Measurements from ENCODE around the gene TTC7B. TPM values are rescaled to one million over a fixed set of nuclear protein-coding genes. Genes with fewer than 3 reads are reported as not detected.

Gene TTC7B
- total RNA-seq, 1 experiment from 2014 or later = 70.6 TPM

- no peak for ATAC-seq
- Histone ChIP-seq H3K79me2 (ENCODE audit: insufficient read depth, low read length) (no peaks in the 10 kb centered on the region), H3K27ac (ENCODE audit: low read depth, low read length) (no peak overlapping the region), H3K9me2 (ENCODE audit: insufficient read depth) (no peaks in the 10 kb centered on the region), H3K9me3 (ENCODE audit: control insufficient read depth in 1 of 2, insufficient read depth in 1 of 2, low read depth in 1 of 2, low read length in 2 of 2) (no peaks in the 10 kb centered on the region), H3K4me2 (ENCODE audit: low read length) (no peak overlapping the region), H3K4me1 (ENCODE audit: control insufficient read depth in 1 of 2, insufficient read depth in 2 of 2, low read length in 2 of 2) (no peaks in the 10 kb centered on the region), H3K4me3 (replicated peaks in 1 of 2; ENCODE audit: low read depth in 1 of 2, low read length in 2 of 2) (no peak overlapping the region), H4K20me1 (ENCODE audit: insufficient read depth) (no peaks in the 10 kb centered on the region), H3K9ac (ENCODE audit: low read length) (no peak overlapping the region), H3K36me3 (ENCODE audit: control insufficient read depth in 1 of 2, insufficient read depth in 2 of 2, low read length in 2 of 2) (no peaks in the 10 kb centered on the region), H2AFZ (ENCODE audit: low read depth, low read length, poor library complexity, severe bottlenecking) (no peak overlapping the region), H3K27me3 (ENCODE audit: insufficient read depth, low read length) (no peaks in the 10 kb centered on the region)
- TF ChIP-seq FOSL1 (IDR thresholded peaks at IDR 0.05; ENCODE audit: low read depth) (no peak), EGR1 (IDR thresholded peaks at IDR 0.05; ENCODE audit: low read depth) (no peak), RAD21 (IDR thresholded peaks at IDR 0.05; ENCODE audit: low read depth) (no peak), YY1 (IDR thresholded peaks at IDR 0.05; ENCODE audit: extremely low read depth, insufficient replicate concordance, low read depth, low read length) (no peak), SRF (IDR thresholded peaks at IDR 0.05; ENCODE audit: low read depth) (no peak), JUND (IDR thresholded peaks at IDR 0.05) (no peak), ZFX (IDR thresholded peaks at IDR 0.05) (no peak), CBX3 (IDR thresholded peaks at IDR 0.05; ENCODE audit: low read depth) (no peak), EZH2phosphoT487 (IDR thresholded peaks at IDR 0.05; ENCODE audit: borderline replicate concordance) (no peak), MAX (IDR thresholded peaks at IDR 0.05) (no peak), TCF7L2 (IDR thresholded peaks at IDR 0.05; ENCODE audit: borderline replicate concordance, extremely low read depth, insufficient read depth, insufficient read length) (no peak), SIN3A (IDR thresholded peaks at IDR 0.05; ENCODE audit: low read depth) (no peak), SP1 (IDR thresholded peaks at IDR 0.05; ENCODE audit: low read depth) (no peak), POLR2A (IDR thresholded peaks at IDR 0.05; ENCODE audit: borderline replicate concordance, extremely low read depth, insufficient read depth, insufficient read length) (no peak)
- TF ChIP-seq, protein P1, sequence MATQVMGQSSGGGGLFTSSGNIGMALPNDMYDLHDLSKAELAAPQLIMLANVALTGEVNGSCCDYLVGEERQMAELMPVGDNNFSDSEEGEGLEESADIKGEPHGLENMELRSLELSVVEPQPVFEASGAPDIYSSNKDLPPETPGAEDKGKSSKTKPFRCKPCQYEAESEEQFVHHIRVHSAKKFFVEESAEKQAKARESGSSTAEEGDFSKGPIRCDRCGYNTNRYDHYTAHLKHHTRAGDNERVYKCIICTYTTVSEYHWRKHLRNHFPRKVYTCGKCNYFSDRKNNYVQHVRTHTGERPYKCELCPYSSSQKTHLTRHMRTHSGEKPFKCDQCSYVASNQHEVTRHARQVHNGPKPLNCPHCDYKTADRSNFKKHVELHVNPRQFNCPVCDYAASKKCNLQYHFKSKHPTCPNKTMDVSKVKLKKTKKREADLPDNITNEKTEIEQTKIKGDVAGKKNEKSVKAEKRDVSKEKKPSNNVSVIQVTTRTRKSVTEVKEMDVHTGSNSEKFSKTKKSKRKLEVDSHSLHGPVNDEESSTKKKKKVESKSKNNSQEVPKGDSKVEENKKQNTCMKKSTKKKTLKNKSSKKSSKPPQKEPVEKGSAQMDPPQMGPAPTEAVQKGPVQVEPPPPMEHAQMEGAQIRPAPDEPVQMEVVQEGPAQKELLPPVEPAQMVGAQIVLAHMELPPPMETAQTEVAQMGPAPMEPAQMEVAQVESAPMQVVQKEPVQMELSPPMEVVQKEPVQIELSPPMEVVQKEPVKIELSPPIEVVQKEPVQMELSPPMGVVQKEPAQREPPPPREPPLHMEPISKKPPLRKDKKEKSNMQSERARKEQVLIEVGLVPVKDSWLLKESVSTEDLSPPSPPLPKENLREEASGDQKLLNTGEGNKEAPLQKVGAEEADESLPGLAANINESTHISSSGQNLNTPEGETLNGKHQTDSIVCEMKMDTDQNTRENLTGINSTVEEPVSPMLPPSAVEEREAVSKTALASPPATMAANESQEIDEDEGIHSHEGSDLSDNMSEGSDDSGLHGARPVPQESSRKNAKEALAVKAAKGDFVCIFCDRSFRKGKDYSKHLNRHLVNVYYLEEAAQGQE (IDR thresholded peaks at IDR 0.05; ENCODE audit: low read depth) = no peak
- TF ChIP-seq, protein P2, sequence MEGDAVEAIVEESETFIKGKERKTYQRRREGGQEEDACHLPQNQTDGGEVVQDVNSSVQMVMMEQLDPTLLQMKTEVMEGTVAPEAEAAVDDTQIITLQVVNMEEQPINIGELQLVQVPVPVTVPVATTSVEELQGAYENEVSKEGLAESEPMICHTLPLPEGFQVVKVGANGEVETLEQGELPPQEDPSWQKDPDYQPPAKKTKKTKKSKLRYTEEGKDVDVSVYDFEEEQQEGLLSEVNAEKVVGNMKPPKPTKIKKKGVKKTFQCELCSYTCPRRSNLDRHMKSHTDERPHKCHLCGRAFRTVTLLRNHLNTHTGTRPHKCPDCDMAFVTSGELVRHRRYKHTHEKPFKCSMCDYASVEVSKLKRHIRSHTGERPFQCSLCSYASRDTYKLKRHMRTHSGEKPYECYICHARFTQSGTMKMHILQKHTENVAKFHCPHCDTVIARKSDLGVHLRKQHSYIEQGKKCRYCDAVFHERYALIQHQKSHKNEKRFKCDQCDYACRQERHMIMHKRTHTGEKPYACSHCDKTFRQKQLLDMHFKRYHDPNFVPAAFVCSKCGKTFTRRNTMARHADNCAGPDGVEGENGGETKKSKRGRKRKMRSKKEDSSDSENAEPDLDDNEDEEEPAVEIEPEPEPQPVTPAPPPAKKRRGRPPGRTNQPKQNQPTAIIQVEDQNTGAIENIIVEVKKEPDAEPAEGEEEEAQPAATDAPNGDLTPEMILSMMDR (IDR thresholded peaks at IDR 0.05 in 2 of 3, conservative IDR thresholded peaks at IDR 0.05 in 1 of 3; ENCODE audit: borderline replicate concordance in 1 of 3, insufficient read depth in 1 of 3, low read depth in 2 of 3, low read length in 2 of 3) = no peak
- no TSS peak for BruUV-seq (replicated peaks)
- ChIA-PET RAD21 (ENCODE audit: low non-redundant PET in 1 of 2, low total read pairs in 2 of 2, uncharacterized antibody in 2 of 2, unreplicated experiment in 2 of 2) (no interaction called here), POLR2A (no interaction called here), CTCF (no interaction called here)
- intact Hi-C loops (cut with micrococcal nuclease) = no loop called here
- no peak for DNase-seq (ENCODE audit: low read depth, low spot score)
Measured at GRCh38 chr14:90603336-90603735, 212.9 kb downstream of the TTC7B start.
